Measurements from ENCODE around the gene KCNQ2. TPM values are rescaled to one million over a fixed set of nuclear protein-coding genes. Genes with fewer than 3 reads are reported as not detected.
"Not testable (repeated sequence)": the region's sequence is repeated elsewhere in the genome, so short reads cannot be mapped to it uniquely, and the experiment has no call there.

Gene KCNQ2
- total RNA-seq, 2 experiments from 2014 or later, result not detected

DNA sequence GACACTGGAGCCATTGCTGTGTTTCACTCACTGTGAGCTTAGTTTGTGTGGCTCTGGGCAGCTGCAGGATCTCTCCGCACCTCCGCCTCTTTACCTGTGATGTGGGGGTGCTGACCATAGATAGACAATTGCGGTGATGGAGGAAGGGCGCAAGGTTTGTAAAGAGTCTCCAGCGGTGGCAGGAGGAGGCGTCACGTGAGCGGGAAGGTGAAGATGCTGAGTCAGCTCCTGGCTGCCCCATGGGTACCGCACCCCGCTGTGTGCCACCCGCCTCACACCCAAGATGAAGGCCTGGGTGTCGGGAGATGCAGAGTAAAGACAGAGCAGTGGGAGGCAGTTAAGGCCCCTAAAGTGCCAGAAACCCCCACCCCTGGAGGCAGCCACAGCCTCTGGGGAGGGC lies 9.0 kb upstream of the KCNQ2 start:
- no peak overlapping the region for H3K4me3 Mint-ChIP-seq
- no peaks in the 10 kb centered on the region for H3K36me3 Mint-ChIP-seq (ENCODE audit: low read depth)
- H3K9me3 Mint-ChIP-seq, result no peaks in the 10 kb centered on the region
- H3K27ac Mint-ChIP-seq, result no peak overlapping the region
- ChIA-PET CTCF (no interaction called here), POLR2A (no interaction called here)
- no peaks in the 10 kb centered on the region for H3K4me1 Mint-ChIP-seq
- DNase-seq, result no peak
- H3K27me3 Mint-ChIP-seq, result peaks cover 14% of the 10 kb centered on the region

DNA sequence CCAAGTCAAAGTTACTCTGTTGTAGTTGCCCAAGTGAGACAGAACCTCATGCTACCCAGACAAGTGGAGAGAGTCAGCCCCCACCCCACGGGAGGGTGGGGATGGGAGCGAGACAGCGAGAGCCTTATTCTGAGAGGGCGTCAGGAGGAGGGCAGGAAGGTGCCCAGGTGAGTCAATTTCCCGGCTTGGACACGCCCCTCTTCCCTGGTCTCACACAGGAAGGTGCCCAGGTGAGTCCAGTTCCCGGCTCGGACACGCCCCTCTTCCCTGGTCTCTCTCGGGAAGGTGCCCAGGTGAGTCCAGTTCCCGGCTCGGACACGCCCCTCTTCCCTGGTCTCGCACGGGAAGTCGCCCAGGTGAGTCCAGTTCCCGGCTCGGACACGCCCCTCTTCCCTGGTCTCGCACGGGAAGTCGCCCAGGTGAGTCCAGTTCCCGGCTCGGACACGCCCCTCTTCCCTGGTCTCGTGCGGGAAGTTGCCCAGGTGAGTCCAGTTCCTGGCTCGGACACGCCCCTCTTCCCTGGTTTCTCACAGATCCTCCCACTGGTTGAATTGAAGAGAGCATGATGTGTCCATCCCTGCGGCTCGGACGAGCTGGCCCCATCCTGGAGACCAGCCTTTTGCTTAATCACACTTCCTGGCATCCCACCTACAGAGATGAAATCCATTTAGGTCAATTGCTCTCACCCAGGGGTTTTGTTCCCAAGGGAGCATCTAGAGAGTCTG lies 7.4 kb upstream of the KCNQ2 start:
- H3K27me3 Mint-ChIP-seq, result peaks cover 23% of the 10 kb centered on the region
- H3K4me3 Mint-ChIP-seq; H3K4me1 Mint-ChIP-seq; DNase-seq; H3K36me3 Mint-ChIP-seq (ENCODE audit: low read depth); H3K27ac Mint-ChIP-seq; H3K9me3 Mint-ChIP-seq; POLR2A ChIA-PET: not testable (repeated sequence)
- CTCF ChIA-PET, result interaction anchor here (0.6 kb wide), 1 partner anchor 1140 kb away, joined by 6 read pairs; no protein-coding TSS in a partner anchor

DNA sequence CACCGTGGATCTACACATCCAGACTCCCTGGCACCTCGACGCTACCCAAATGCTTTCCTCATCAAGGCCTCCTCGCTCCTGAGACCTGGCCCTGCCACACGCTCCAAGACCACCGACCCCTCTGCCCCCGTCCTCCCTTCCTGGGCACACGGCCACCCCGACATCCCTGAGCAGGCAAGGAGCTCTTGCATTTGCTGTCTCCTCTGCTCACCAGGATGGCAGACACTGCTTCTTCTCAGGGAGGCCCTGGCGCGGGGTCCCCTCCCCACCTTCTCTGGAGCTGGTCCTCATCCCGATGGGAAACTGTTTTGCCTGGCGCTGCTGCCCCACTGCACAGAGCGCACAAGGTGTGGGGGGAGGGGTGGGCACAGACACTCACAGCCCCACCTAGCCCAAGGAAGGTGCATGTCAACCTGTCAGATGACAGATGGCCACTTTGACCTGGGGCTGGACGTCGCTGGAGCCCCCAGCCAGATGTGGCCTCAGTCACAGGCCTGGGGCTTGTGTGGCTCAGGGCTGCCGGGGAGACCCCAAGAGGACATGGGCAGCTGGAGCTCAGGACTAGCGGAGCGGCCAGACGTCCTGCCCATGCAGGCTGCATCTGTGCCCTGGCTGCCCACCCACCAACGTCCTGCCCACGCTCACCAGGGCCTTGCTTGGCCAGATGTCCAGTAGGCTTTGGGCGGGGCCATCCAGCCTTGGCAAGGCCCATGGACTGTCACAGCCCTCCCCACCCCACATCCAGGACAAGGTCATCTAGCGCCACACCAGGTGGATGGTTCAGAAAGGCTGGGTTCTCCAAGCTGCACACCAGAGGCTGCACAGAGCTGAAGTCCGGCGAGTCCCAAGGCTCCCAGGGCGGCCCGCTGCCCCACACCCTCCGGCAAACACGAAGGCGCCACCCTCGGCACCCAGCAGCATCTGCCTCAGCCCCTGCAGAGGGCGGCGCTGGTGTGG lies 6.2 kb upstream of the KCNQ2 start:
- POLR2A ChIA-PET, result no interaction called here
- Mint-ChIP-seq H3K27me3 (peaks cover 32% of the 10 kb centered on the region), H3K9me3 (no peaks in the 10 kb centered on the region), H3K4me1 (no peaks in the 10 kb centered on the region), H3K4me3 (no peak overlapping the region), H3K36me3 (ENCODE audit: low read depth) (no peaks in the 10 kb centered on the region), H3K27ac (no peak overlapping the region)
- CTCF ChIA-PET, result no interaction called here
- DNase-seq, result no peak

DNA sequence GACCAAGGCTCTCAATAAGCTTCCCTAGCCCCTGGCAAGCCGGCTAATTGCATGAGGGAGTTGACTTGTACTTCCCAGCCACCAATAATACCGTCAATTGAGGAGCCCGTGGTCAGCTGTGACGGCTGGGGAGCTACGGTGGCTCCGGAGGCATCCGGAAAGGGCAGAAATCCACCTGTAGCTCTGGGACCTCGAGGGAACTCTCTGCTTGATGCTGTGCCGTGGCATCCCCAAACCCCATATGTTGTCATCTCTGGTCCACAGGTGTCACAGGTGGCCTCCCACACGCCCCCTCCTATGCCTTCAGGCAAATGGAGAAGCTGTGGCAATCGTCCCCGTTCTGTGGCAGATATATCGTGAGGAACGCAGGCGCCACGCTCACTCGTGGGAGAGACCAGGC lies 5.5 kb upstream of the KCNQ2 start:
- ChIA-PET POLR2A (no interaction called here), CTCF (no interaction called here)
- no peak overlapping the region for H3K4me3 Mint-ChIP-seq
- H3K27me3 Mint-ChIP-seq, result peaks cover 37% of the 10 kb centered on the region
- DNase-seq, result no peak
- no peak overlapping the region for H3K27ac Mint-ChIP-seq
- H3K9me3 Mint-ChIP-seq, result no peaks in the 10 kb centered on the region
- H3K4me1 Mint-ChIP-seq, result no peaks in the 10 kb centered on the region
- no peaks in the 10 kb centered on the region for H3K36me3 Mint-ChIP-seq (ENCODE audit: low read depth)

DNA sequence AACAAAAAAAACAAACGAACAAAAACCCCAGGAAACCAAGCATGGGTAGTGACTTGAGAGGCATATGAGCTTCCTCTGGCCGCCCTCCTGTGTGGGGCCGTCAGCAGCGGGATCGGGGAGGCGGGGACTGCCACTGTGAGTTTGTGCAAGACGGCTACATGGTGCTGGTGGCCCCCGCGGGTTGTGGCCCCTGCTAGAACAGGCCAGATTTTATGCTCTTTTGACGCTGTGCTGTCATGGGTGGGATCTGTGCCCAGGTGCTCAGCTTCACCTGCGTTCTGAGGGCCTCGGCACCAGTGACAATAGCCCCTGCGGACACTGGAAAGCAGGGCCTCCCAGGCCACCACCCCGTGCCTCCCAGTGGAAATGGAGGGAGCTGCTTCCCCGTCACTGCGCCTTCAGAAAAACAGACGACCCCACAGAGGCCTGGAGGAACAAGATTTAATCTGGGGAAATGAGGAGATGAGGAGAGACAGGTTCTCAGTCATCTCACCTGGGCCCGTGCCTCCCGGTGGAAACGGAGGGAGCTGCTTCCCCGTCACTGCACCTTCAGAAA lies 4.7 kb upstream of the KCNQ2 start:
- H3K4me1 Mint-ChIP-seq, result no peaks in the 10 kb centered on the region
- H3K4me3 Mint-ChIP-seq, result no peak overlapping the region
- no peak for DNase-seq
- H3K27ac Mint-ChIP-seq, result no peak overlapping the region
- ChIA-PET POLR2A (no interaction called here), CTCF (no interaction called here)
- no peaks in the 10 kb centered on the region for H3K36me3 Mint-ChIP-seq (ENCODE audit: low read depth)
- peaks cover 34% of the 10 kb centered on the region for H3K27me3 Mint-ChIP-seq
- no peaks in the 10 kb centered on the region for H3K9me3 Mint-ChIP-seq

GRCh38 chr20:63475209-63475608 lies 2.8 kb upstream of the KCNQ2 start:
- Mint-ChIP-seq H3K4me3 (no peak overlapping the region), H3K27ac (no peak overlapping the region), H3K4me1 (no peaks in the 10 kb centered on the region), H3K9me3 (no peaks in the 10 kb centered on the region), H3K36me3 (ENCODE audit: low read depth) (no peaks in the 10 kb centered on the region), H3K27me3 (peaks cover 40% of the 10 kb centered on the region)
- POLR2A ChIA-PET, result no interaction called here
- CTCF ChIA-PET, result interaction anchor here (1.1 kb wide), 1 partner anchor 21 kb away, joined by 3 read pairs; no protein-coding TSS in a partner anchor
- DNase-seq, result no peak

DNA sequence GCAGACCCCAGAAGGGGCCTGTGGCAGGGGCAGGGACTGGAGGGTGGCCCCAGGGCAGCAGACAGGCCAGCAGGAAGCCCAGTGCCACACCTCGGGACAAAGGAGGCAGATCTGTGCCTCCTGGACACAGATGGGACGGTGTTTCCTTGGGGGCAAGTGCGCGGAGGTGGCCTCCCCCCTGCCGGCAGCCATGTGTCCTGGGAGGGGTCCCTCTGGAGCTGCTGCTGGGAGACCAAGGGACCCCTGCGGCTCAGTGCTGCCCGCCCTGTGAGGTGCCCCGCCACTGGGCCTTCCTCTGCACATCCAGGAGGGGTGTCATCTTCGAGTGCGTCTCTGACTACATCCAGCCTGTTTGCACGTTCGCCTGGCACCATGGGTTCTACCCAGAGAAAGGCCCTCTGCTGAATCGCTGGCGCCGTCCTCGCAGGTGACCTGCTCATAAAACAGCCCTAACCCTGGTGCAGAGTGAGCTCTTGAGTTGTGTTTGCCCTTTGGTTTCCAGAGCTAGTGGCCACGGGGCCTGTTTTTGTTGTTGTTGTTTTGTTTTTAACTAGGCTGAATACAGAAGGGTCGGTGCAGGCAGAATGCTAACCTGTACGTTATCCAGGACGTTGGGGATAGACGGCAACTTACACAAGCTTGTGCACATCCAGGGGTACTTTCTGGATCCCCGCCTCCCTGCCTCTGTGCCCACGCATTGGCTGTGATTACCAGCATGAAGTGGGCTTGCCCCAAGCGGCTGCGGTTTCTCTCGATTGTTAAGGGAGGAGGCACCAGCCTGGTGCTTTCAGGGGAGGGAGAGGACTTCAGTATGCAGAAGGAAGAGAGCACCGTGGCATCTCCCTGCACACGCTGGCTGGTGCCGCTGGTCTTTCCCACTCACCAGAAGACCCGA lies 1.3 kb upstream of the KCNQ2 start:
- no peak overlapping the region for H3K27ac Mint-ChIP-seq
- no peaks in the 10 kb centered on the region for H3K9me3 Mint-ChIP-seq
- ChIA-PET CTCF (interaction anchor here (1.1 to 1.3 kb wide), 2 partner anchors 22 to 39 kb away, joined by 3 read pairs; no protein-coding TSS in a partner anchor), POLR2A (no interaction called here)
- no peaks in the 10 kb centered on the region for H3K36me3 Mint-ChIP-seq (ENCODE audit: low read depth)
- H3K4me1 Mint-ChIP-seq, result no peaks in the 10 kb centered on the region
- H3K4me3 Mint-ChIP-seq, result no peak overlapping the region
- DNase-seq, result no peak
- H3K27me3 Mint-ChIP-seq, result peaks cover 40% of the 10 kb centered on the region

GRCh38 chr20:63472862-63473390 lies 471 bp upstream of the KCNQ2 start:
- CTCF ChIA-PET, result no interaction called here
- no peak overlapping the region for H3K27ac Mint-ChIP-seq
- H3K36me3 Mint-ChIP-seq (ENCODE audit: low read depth), result no peaks in the 10 kb centered on the region
- no peaks in the 10 kb centered on the region for H3K4me1 Mint-ChIP-seq
- peaks cover 38% of the 10 kb centered on the region for H3K27me3 Mint-ChIP-seq
- H3K4me3 Mint-ChIP-seq, result no peak overlapping the region
- POLR2A ChIA-PET, result no interaction called here
- no peak for DNase-seq
- H3K9me3 Mint-ChIP-seq, result no peaks in the 10 kb centered on the region

DNA sequence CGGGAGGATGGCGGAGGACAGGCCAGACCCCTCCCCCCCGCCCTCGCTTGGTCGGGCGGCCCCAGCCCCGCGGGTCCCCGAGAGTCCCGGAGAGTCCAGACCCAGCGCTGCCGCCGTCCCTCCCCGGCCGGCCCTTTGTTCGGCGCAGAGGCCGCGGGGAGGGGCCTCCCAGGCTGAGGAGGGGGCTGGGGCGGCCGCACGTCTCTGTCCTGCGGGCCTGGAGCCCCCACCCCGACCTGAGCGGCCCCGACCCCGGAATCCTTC lies 806 bp downstream of the KCNQ2 start:
- Mint-ChIP-seq H3K27ac (no peak overlapping the region), H3K4me3 (no peak overlapping the region), H3K27me3 (peaks cover 36% of the 10 kb centered on the region), H3K4me1 (no peaks in the 10 kb centered on the region), H3K36me3 (ENCODE audit: low read depth) (no peaks in the 10 kb centered on the region), H3K9me3 (no peaks in the 10 kb centered on the region)
- ChIA-PET CTCF (no interaction called here), POLR2A (no interaction called here)
- DNase-seq, result no peak

DNA sequence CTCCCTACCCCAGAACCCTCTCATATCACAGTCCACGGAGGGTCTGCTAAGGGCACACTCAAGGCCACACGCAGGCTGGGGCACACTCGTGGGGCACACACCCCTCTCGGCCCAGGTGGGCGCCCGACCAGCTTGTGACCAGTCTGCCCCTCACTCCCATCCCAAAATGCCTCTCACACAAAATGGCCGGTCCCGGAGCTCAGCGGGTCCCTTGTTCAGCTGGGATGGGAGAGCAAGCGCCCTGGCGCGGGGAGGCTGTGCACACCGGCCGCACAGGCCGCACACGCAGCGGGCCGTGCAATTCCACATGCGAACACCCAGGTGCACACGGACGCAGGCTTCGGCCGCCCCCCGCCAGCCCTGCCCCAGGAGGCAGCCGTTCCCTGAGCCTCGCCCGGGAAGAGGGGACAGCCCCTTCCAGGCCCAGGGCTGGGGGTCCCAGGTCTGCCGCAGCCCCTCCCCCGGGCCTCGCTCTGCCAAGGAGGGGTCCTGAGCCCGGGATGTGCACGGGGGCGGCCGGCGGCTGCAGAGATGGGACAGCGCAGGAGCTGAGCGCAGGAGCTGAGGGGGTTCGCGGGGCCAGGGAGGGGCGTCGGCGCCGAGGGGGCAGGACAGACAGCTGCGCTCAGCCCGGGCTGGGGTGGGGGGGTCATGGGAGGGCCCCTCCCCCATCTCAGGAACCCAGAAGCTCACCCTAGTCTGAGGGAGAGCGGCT lies 1.3 kb downstream of the KCNQ2 start:
- no peak for DNase-seq
- POLR2A ChIA-PET, result interaction anchor here (0.9 kb wide), 1 partner anchor 30 kb away, joined by 3 read pairs; no protein-coding TSS in a partner anchor
- no peaks in the 10 kb centered on the region for H3K4me1 Mint-ChIP-seq
- no peak overlapping the region for H3K27ac Mint-ChIP-seq
- no peak overlapping the region for H3K4me3 Mint-ChIP-seq
- CTCF ChIA-PET, result no interaction called here
- no peaks in the 10 kb centered on the region for H3K36me3 Mint-ChIP-seq (ENCODE audit: low read depth)
- no peaks in the 10 kb centered on the region for H3K9me3 Mint-ChIP-seq
- peaks cover 36% of the 10 kb centered on the region for H3K27me3 Mint-ChIP-seq

DNA sequence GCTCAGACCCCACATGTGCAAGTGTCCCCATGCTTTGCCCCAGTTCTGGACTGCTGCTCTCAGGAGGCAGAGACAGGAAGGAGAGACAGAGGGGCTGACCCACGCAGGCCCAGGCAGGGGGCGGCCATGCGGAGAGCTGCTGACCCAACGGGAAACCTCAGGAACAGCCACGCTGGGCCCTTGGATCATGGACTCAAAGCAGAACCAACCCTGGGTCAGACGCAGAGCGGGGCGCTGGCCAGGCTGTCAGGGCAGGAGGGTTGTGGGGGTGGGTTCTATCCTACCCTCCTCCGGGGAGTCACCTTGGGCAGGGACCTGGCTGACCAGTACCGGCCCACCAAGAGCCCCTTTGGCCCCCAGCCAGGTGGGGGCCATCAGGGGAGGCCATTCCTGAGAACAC lies 2.0 kb downstream of the KCNQ2 start:
- Mint-ChIP-seq H3K4me1 (no peaks in the 10 kb centered on the region), H3K4me3 (no peak overlapping the region), H3K36me3 (ENCODE audit: low read depth) (no peaks in the 10 kb centered on the region), H3K27me3 (peaks cover 32% of the 10 kb centered on the region), H3K9me3 (no peaks in the 10 kb centered on the region), H3K27ac (no peak overlapping the region)
- ChIA-PET POLR2A (interaction anchor here (0.9 kb wide), 1 partner anchor 29 kb away, joined by 3 read pairs; no protein-coding TSS in a partner anchor), CTCF (no interaction called here)
- DNase-seq, result no peak

DNA sequence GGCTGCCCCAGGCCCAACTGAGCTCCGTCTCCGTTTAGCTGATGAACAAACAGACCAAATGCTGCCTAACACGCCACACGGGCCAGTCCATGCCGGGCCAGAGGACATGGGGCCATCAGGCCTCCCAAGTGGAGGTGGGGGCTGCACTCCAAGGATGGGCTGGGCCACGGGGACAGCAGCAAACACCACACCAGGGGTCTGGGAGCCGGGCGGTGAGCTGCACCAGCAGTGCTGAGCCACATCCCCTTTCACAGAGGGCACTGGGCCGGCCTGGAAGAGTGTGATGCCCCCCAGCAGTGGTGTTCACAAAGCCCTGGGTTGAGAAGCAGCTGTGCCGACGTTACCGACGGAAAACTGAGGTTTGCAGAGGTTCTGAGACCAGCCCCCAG lies 2.7 kb downstream of the KCNQ2 start:
- Mint-ChIP-seq H3K4me1 (no peaks in the 10 kb centered on the region), H3K27me3 (peaks cover 25% of the 10 kb centered on the region), H3K36me3 (ENCODE audit: low read depth) (no peaks in the 10 kb centered on the region), H3K4me3 (no peak overlapping the region), H3K9me3 (no peaks in the 10 kb centered on the region), H3K27ac (no peak overlapping the region)
- DNase-seq, result no peak
- ChIA-PET POLR2A (no interaction called here), CTCF (no interaction called here)
